ENCODE data around the gene AMIGO2.

The AMIGO2 gene

DNA sequence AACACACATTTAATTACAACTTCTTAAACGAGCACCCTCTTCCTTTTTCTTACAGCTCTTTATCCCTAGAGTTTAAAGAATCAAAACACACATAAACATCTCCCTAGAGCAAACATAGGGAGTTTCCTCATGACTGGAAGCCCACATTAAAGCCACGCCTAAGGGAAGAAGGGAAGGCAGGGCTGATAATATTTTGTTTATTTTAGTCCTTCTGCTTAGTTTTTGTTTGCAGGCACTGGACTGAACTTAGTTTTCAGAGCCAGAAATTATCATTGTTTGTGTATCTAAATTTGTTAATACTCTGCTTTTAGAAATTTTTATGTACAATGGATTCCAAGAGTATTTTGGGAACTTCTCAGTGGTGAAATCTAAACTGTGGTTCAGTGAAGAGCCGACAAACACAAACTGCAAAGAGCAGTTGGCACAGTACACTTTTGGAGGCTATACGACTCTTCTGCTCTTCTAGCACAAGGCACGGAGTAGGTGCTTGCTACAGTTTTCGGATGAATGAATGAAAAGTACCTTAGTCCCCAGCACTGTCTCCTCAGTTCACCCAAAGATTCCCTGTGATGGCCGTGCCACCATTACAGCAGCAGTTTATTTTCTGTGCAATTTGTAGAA is 17.6 kb upstream of the AMIGO2 start:
- no peak overlapping the region for H3K4me3 ChIP-seq (ENCODE audit: low read depth, low read length)
- DNase-seq, result no peak
- peak overlapping the region; percentile 94 for H3K27ac ChIP-seq
- TF ChIP-seq, protein P1, sequence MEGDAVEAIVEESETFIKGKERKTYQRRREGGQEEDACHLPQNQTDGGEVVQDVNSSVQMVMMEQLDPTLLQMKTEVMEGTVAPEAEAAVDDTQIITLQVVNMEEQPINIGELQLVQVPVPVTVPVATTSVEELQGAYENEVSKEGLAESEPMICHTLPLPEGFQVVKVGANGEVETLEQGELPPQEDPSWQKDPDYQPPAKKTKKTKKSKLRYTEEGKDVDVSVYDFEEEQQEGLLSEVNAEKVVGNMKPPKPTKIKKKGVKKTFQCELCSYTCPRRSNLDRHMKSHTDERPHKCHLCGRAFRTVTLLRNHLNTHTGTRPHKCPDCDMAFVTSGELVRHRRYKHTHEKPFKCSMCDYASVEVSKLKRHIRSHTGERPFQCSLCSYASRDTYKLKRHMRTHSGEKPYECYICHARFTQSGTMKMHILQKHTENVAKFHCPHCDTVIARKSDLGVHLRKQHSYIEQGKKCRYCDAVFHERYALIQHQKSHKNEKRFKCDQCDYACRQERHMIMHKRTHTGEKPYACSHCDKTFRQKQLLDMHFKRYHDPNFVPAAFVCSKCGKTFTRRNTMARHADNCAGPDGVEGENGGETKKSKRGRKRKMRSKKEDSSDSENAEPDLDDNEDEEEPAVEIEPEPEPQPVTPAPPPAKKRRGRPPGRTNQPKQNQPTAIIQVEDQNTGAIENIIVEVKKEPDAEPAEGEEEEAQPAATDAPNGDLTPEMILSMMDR (IDR thresholded peaks at IDR 0.05; ENCODE audit: low read depth, low read length, missing control alignments), result no peak
- no peaks in the 10 kb centered on the region for H3K36me3 ChIP-seq (replicated peaks)
- H3K27me3 ChIP-seq (replicated peaks), result no peaks in the 10 kb centered on the region
- in situ Hi-C loops (cut with HindIII; ENCODE audit: low pct_ligation_motif_present, low sequenced_read_pairs), result no loop called here

DNA sequence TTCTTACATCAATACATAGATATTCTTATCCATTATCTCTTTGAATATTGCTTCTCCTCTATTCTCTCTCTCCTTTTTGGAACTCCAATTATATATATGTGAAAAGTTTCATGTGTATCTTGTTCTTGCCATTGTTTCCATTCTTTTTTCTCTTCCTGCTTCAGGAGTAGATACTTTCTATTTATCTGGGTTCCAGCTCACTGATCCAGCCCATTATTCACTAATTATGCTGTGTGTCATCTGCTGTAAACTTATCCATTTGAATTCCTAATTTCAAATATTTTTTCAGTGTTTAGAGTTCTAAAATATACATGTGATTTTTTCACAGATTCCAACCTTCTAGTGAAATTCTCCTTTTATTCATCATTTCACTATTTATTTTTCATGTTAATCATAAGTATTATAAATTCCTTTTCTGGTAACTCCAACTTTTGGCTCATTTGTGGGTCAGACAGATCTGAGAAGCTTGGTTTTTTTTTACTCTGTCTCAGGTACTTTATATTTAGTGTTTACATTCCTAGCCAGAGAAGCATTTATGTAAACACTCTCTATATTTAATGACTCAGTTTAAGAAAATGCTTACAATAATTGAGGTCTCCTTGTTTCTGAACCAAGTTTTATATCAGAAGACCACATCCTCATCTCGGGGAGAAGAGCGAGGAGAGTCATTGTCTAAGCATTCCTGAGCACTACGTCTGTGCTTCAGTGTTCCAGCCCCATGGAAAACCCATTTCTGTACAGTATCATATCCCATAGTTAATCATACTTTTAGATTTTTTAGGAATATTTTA is 15.9 kb upstream of the AMIGO2 start:
- TF ChIP-seq, protein P1 (IDR thresholded peaks at IDR 0.05; ENCODE audit: low read depth, low read length, missing control alignments), result no peak
- Histone ChIP-seq H3K4me3 (ENCODE audit: low read depth, low read length) (no peak overlapping the region), H3K36me3 (replicated peaks) (no peaks in the 10 kb centered on the region), H3K27me3 (replicated peaks) (no peaks in the 10 kb centered on the region), H3K27ac (peak overlapping the region; percentile 94)
- in situ Hi-C loops (cut with HindIII; ENCODE audit: low pct_ligation_motif_present, low sequenced_read_pairs), result no loop called here
- peak; percentile 89 for DNase-seq

- no peak overlapping the region for H3K4me3 ChIP-seq (ENCODE audit: low read depth, low read length)
- in situ Hi-C loops (cut with HindIII; ENCODE audit: low pct_ligation_motif_present, low sequenced_read_pairs), result no loop called here
- no peaks in the 10 kb centered on the region for H3K27me3 ChIP-seq (replicated peaks)
- TF ChIP-seq, protein P1 (IDR thresholded peaks at IDR 0.05; ENCODE audit: low read depth, low read length, missing control alignments), result no peak
- H3K36me3 ChIP-seq (replicated peaks), result no peaks in the 10 kb centered on the region
- H3K27ac ChIP-seq, result peak overlapping the region; percentile 94
- peak; percentile 63 for DNase-seq
These were observed 15.0 kb upstream of the AMIGO2 start for GRCh38 chr12:47094804-47095203.

- H3K27ac ChIP-seq, result no peak overlapping the region
- no peak for DNase-seq
- in situ Hi-C loops (cut with HindIII; ENCODE audit: low pct_ligation_motif_present, low sequenced_read_pairs), result no loop called here
- H3K4me3 ChIP-seq (ENCODE audit: low read depth, low read length), result no peak overlapping the region
- no peaks in the 10 kb centered on the region for H3K27me3 ChIP-seq (replicated peaks)
- H3K36me3 ChIP-seq (replicated peaks), result no peaks in the 10 kb centered on the region
- TF ChIP-seq, protein P1 (IDR thresholded peaks at IDR 0.05; ENCODE audit: low read depth, low read length, missing control alignments), result no peak
These were observed 11.2 kb upstream of the AMIGO2 start for GRCh38 chr12:47091009-47091408.

- Histone ChIP-seq H3K27ac (peak overlapping the region; percentile 88), H3K27me3 (replicated peaks) (no peaks in the 10 kb centered on the region), H3K4me3 (ENCODE audit: low read depth, low read length) (no peak overlapping the region), H3K36me3 (replicated peaks) (no peaks in the 10 kb centered on the region)
- TF ChIP-seq, protein P1 (IDR thresholded peaks at IDR 0.05; ENCODE audit: low read depth, low read length, missing control alignments), result no peak
- peak; percentile 56 for DNase-seq
- in situ Hi-C loops (cut with HindIII; ENCODE audit: low pct_ligation_motif_present, low sequenced_read_pairs), result no loop called here
These were observed 8.5 kb upstream of the AMIGO2 start for GRCh38 chr12:47088021-47088944.
